Frontal cortex (tissue), 4 donors: ENCODE measurements around the gene ST8SIA5. TPM values are rescaled to one million over a fixed set of nuclear protein-coding genes. Genes with fewer than 3 reads are reported as not detected.

Experiments
- DNase-seq, 2 donors: peaks; one replicate each; pipeline ENCODE4 v3.0.0; 2012; ENCODE audit warnings: low spot score in 2 of 2
- FAIRE-seq: peaks from 2 replicates; lab custom pipeline; 2012; peaks lifted over from hg19 to GRCh38; lab: Jason Lieb, UNC
- total RNA-seq: library from RNA; depleted of rRNA; stranded (reverse); fragments of >200 nt; gene quantifications from one replicate; pipeline ENCODE4 v1.2.3, GENCODE V29; 2014
- donor health status: control.
- donor health status: control.
- donor health status: control.

Gene ST8SIA5
- total RNA-seq, 1 donor from 2014 or later = 4.9 TPM

- DNase-seq (no peak), FAIRE-seq (no peak)
Measured at GRCh38 chr18:46716827-46717226, 40.0 kb downstream of the ST8SIA5 start.

GRCh38 chr18:46716336-46716735 lies 40.5 kb downstream of the ST8SIA5 start:
- FAIRE-seq = no peak

GRCh38 chr18:46715062-46715461 lies 41.8 kb downstream of the ST8SIA5 start:
- DNase-seq (no peak), FAIRE-seq (no peak)

More at GRCh38 chr18:46716336-46716735, 40.5 kb downstream of the ST8SIA5 start:
- no peak for DNase-seq

GRCh38 chr18:46712406-46712805 lies 44.4 kb downstream of the ST8SIA5 start:
- DNase-seq = peak in 1 of 2 donors; percentile 26
- FAIRE-seq = no peak

GRCh38 chr18:46711444-46711863 lies 45.4 kb downstream of the ST8SIA5 start:
- DNase-seq (no peak), FAIRE-seq (no peak)

- DNase-seq = no peak
- FAIRE-seq = no peak
Measured at GRCh38 chr18:46706968-46707367, 49.9 kb downstream of the ST8SIA5 start.

- DNase-seq (no peak), FAIRE-seq (no peak)
Measured at GRCh38 chr18:46705521-46705920, 51.3 kb downstream of the ST8SIA5 start.

- no peak for FAIRE-seq
- no peak for DNase-seq
Measured at GRCh38 chr18:46704816-46705215, 52.0 kb downstream of the ST8SIA5 start.

GRCh38 chr18:46704189-46704588 lies 52.7 kb downstream of the ST8SIA5 start:
- FAIRE-seq (no peak), DNase-seq (no peak)

GRCh38 chr18:46702471-46702870 lies 54.4 kb downstream of the ST8SIA5 start:
- DNase-seq = no peak
- FAIRE-seq = no peak

GRCh38 chr18:46700066-46700824 lies 56.6 kb downstream of the ST8SIA5 start:
- no peak for DNase-seq
- no peak for FAIRE-seq

- FAIRE-seq = no peak
- no peak for DNase-seq
Measured at GRCh38 chr18:46696702-46697101, 60.2 kb downstream of the ST8SIA5 start.

GRCh38 chr18:46696268-46696667 lies 60.6 kb downstream of the ST8SIA5 start:
- FAIRE-seq (no peak), DNase-seq (no peak)

- FAIRE-seq (no peak), DNase-seq (no peak)
Measured at GRCh38 chr18:46693996-46694395, 62.9 kb downstream of the ST8SIA5 start.

- FAIRE-seq (no peak), DNase-seq (no peak)
Measured at GRCh38 chr18:46688853-46689525, 67.9 kb downstream of the ST8SIA5 start.

GRCh38 chr18:46686186-46686585 lies 70.7 kb downstream of the ST8SIA5 start:
- FAIRE-seq = no peak
- DNase-seq = no peak

GRCh38 chr18:46683252-46683651 lies 73.6 kb downstream of the ST8SIA5 start:
- no peak for FAIRE-seq
- no peak for DNase-seq

GRCh38 chr18:46680784-46681695 lies 75.8 kb downstream of the ST8SIA5 start:
- no peak for DNase-seq
- no peak for FAIRE-seq

- FAIRE-seq = no peak
Measured at GRCh38 chr18:46679846-46680598, 76.8 kb downstream of the ST8SIA5 start.

More at GRCh38 chr18:46679846-46680598, 76.8 kb downstream of the ST8SIA5 start:
- DNase-seq = no peak
